ENCODE data around the gene TUBA4A.

DNA sequence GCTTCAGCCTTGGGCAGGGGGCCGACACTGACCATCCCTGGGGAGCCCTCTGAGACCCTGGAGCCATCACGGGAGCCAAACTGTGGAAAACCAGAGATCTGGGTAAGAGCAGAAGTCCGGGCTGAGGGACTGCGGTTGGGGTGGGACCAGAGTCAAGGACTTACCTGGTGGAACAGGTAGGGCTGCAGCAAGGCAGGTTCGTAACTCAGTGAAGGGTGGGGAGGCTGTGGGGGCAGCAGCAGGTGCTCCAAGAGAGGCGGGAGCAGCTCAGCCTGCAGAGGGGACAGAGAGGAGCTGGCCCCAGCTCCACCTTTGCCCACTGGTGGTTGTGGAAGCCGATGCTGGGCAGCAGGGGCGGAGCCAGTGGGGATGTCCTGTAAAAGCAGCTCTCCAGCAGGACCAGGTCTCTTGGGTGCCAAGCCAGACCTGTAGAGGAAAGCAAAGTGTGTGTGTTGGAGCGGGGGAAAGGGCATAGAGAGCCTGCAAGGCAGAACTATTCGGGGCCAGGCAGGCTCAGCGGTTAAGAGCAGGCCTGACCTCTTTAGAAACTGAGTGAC is 48.8 kb upstream of the TUBA4A start:
- TF ChIP-seq, protein P1, sequence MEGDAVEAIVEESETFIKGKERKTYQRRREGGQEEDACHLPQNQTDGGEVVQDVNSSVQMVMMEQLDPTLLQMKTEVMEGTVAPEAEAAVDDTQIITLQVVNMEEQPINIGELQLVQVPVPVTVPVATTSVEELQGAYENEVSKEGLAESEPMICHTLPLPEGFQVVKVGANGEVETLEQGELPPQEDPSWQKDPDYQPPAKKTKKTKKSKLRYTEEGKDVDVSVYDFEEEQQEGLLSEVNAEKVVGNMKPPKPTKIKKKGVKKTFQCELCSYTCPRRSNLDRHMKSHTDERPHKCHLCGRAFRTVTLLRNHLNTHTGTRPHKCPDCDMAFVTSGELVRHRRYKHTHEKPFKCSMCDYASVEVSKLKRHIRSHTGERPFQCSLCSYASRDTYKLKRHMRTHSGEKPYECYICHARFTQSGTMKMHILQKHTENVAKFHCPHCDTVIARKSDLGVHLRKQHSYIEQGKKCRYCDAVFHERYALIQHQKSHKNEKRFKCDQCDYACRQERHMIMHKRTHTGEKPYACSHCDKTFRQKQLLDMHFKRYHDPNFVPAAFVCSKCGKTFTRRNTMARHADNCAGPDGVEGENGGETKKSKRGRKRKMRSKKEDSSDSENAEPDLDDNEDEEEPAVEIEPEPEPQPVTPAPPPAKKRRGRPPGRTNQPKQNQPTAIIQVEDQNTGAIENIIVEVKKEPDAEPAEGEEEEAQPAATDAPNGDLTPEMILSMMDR (IDR thresholded peaks at IDR 0.05) = no peak
- no peak for TF ChIP-seq POLR2A (IDR thresholded peaks at IDR 0.05)
- no peak for TF ChIP-seq POLR2AphosphoS5 (IDR thresholded peaks at IDR 0.05; ENCODE audit: insufficient read depth in 1 of 2, low read depth in 1 of 2)

All from vagina (tissue), 2 donors.